Dedifferentiated amniotic fluid mesenchymal stem cell (primary cell): ENCODE data around the gene SIX2.

Experiments
- DNase-seq: peaks from one replicate; pipeline ENCODE4 v3.0.0-alpha.2; 2016; ENCODE audit errors: extremely low spot score

SIX2 gene

DNA sequence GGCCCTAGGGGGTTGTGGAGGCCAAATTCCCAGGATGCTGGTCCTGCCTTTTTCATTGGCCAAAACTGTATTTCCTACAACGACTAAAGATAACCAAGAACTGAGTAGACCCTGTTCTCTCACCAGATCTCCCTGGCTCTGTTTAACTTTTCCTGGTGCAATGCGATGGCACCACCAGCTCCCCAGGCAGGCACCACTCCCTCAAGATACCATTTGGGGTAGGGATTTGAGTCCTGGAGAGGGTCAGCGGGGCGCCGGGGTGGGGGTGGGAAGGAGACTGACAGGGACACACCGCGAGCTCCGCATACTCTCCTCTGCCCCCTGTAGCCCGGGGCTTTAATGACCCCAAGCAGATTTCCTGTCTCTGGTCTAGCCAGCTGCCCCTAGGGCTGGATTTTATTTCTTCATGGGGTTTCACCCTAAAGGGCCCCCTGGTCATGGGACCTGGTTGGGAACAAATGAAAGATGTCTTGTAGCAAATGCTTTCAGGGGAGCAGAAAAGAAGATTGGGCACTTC lies 7.3 kb downstream of the SIX2 start:
- DNase-seq: no peak

DNA sequence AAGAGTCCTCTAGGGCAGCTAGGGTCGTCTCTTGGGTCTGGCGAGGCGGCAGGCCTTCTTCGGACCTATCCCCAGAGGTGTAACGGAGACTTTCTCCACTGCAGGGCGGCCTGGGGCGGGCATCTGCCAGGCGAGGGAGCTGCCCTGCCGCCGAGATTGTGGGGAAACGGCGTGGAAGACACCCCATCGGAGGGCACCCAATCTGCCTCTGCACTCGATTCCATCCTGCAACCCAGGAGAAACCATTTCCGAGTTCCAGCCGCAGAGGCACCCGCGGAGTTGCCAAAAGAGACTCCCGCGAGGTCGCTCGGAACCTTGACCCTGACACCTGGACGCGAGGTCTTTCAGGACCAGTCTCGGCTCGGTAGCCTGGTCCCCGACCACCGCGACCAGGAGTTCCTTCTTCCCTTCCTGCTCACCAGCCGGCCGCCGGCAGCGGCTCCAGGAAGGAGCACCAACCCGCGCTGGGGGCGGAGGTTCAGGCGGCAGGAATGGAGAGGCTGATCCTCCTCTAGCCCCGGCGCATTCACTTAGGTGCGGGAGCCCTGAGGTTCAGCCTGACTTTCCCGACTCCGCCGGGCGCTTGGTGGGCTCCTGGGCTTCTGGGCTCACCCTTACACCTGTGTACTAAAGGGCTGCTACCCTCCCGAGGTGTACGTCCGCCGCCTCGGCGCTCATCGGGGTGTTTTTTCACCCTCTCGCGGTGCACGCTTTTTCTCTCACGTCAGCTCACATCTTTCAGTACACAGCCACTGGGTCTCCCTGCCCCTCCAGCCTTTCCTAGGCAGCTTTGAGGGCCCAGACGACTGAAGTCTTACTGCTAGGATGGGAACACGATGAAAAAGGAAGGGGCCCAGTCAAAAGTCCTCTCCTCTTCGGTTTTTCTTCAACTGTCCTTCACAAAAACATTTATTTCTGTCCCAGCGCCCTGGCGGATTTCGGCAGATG lies 8.1 kb downstream of the SIX2 start:
- no peak for DNase-seq

DNA sequence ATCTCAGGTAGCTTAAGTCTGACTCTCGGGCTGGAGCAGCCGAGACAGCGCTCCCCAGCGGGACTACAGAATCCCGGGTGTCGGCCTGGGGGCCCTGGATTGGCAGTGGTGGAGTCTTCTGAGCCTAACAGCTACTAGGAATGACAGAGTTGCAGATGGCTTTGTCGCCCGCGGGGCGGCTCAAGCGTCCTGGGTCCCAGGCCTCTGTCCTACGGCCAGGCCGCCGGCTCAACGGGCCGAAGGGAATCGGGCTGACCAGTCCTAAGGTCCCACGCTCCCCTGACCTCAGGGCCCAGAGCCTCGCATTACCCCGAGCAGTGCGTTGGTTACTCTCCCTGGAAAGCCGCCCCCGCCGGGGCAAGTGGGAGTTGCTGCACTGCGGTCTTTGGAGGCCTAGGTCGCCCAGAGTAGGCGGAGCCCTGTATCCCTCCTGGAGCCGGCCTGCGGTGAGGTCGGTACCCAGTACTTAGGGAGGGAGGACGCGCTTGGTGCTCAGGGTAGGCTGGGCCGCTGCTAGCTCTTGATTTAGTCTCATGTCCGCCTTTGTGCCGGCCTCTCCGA lies 8.8 kb downstream of the SIX2 start:
- no peak for DNase-seq

DNA sequence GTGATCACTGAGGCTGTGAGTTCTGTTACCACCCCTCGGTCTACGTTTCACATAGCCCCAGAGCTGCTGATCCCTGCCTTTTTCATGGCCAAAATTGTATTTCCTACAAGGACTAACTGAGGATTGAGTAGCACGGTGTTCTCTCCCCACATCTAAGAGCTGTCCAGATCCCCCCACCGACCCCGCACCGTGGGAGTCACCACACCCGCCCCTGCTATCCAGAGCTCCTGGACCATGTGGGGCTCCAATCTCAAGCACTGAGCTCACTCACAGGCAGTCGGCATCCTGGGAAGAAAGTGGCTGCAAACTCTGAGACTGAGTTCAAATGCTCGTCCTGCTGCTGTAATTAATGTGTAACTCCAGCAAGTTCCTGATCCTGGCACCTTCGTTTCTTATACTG lies 9.7 kb downstream of the SIX2 start:
- no peak for DNase-seq

DNA sequence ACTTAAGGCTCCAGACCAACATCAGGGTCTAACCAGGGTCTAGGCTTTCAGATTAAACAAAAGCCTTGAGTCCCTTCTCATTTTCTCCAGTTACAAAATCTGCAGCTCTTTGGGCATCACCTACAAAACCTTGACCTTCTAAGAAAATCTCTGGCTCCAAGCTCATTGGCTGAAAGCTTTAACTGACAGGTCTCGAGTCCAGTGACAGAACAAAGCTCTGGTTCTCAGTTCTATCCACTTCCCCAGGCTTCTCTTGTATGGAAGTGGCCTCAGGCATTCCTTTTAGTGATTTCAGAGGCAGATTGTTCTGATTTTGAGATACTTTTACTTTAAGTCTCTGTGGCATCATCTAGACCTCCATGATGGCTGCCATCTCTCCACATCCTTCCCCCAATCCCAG lies 11.3 kb downstream of the SIX2 start:
- no peak for DNase-seq

DNA sequence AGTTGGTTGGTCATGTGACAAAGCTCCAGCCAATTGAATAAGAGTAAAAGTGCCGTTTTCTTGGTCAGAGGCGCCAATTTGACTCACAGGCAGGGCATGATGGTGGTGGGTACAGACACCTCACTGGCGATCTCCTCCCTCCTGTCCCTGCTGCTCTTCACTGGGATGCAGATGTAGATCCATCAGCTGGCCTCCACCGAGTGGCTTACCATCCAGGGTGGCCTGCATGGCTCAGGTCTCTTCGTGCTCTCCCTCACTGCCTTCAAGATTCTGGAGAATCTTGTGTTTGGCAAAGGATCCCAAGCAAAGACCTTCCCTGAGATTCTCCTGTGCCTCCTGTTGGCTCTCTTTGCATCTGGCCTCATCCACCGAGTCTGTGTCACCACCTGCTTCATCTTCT lies 12.9 kb downstream of the SIX2 start:
- DNase-seq: no peak

DNA sequence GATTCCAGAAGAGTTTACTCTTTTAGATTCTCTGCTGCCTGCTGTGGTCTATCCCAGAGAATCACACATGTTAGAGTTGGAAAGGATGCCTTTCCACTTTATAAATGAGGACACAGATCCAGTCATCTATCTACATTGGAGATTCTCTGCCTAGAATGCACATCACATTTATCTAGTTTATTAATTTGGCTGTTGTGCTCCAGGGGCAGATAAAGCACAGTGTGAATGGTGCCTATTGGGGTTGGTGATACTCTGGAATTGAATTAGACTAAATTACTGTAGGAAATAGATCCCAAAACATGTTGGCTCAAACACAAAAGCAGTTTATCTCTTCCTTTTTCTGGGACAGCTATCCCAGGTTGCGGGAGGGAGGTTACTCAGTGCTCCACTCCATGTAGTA lies 14.9 kb downstream of the SIX2 start:
- DNase-seq: no peak

DNA sequence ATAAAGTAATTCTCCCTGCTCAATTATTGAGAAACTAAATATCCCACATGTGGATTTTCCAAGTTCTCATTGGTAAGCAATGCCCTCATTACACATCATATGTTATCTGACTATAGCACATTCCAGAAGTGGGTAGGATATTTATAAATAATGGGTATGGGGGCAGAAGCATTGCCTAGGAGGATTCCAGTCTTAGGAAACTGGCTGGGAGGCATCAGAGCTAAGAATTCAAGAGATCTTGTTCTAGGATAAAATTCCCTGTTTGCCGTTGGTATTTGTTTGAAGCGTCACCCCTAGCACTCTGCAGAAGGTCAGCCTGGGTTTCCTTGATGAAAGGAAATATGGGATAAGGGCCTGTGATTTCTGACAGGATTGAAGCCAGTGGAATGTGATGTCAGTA lies 20.1 kb downstream of the SIX2 start:
- no peak for DNase-seq

DNA sequence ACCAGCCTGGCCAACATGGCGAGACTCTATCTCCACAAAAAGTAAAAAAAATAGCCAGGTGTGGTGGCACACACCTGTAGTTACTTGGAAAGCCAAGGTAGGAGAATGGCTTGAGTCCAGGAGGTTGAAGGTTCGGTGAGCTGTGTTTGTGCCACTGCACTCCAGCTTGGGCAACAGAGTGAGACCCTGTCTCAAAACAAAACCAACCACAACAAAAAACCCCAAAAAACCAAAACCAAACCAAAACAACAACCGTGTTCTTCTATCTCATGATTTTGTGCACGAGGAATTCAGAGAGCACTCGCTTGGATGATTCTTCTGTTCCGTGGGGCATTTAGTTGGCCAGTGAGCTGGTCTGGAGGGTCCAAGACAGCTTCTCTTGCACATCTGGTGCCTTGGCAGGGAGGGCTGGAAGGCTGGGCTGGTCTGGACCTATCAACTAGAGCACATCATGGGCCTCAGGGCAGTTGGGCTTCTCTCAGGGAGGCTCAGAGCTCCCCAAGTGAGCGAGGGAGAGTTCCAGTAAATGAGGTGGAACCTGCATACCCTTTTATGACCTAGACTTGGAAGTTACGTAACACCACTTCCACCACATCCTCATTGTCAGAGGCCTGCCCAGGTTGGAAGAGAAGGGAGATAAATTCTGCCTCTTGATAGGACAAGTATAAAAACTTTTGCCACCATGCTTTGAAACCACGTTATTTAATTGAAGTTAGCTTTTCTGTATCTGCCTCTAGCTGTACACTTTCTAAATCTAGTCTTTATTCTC lies 25.2 kb downstream of the SIX2 start:
- DNase-seq: no peak

DNA sequence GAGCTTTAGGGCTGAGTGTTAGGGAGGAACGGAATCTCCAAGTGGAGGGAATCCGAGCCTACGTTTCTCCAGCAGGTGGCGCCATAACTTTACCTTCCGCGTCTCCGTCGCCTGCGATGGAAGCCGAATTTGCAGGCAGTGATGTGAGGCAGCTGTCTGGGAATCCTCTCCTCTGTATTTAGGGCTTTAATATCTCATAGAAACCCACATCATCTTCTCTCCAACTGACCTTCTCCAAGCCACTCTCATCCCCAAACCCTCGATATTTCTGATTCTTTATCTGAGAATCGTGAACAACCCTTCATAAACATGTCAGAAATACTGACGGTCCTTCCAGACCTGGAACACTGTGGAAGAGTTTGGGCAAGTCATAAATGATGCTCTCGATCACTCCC lies 27.5 kb downstream of the SIX2 start:
- peak; percentile 75 for DNase-seq

DNA sequence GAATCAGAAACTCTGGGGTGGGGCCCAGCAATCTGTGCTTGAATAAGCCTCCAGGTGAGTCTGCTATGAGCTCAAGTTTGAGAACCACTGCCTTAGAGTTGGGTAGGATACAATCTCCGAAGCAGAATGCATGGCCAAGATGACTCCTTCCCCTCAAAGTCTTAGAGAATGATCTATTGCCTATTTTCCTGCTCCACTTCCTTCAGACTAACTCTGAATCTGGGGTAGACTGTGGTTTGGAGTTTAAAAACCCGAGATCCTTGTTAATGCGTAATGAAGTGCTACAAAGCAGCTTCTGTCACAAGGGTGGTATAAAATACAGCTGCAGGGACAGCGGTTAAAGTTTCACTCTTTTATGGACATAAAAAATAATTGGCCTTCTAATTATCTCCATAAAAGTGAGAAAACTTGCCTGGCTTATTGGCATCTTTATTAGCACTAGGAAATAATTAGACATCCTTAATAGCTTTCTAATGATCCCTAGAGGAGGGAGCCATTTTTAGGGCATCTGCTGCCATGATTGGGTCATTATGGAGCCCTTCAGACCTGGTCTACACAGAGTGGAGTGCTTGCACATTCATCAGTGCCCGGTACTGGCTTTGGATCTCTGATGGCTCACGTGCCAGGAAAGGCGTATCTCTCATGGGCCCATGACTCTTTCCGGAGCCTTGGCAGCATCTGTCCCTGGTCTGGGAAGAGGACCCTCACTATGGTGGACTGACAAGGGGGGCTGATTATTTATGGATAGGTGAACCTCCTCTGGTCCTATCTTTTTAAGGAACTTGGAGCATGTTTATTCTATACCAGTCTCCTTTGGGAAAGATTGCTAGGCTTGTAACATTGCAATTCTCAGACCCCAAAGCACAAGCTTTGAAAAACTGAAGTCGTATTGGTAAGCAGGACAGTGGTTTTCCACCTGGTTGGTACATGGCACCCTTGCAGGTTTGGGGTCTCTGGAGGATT lies 28.2 kb downstream of the SIX2 start:
- DNase-seq: no peak

DNA sequence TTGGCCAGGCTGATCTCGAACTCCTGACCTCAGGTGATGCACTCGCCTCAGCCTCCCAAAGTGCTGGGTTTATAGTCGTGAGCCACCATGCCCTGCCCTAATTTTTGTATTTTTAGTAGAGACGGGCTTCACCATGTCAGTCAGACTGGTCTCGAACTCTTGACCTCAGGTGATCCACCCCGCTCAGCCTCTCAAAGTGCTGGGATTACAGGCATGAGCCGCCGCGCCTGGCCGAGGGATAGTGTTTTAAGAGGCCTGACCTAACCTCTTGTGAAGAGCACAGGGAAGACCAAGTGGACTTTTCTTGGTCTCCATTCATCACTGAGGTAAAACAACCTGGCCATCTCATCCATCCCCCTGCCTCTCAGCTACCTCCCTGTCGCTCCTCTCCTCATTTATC lies 29.7 kb downstream of the SIX2 start:
- no peak for DNase-seq

DNA sequence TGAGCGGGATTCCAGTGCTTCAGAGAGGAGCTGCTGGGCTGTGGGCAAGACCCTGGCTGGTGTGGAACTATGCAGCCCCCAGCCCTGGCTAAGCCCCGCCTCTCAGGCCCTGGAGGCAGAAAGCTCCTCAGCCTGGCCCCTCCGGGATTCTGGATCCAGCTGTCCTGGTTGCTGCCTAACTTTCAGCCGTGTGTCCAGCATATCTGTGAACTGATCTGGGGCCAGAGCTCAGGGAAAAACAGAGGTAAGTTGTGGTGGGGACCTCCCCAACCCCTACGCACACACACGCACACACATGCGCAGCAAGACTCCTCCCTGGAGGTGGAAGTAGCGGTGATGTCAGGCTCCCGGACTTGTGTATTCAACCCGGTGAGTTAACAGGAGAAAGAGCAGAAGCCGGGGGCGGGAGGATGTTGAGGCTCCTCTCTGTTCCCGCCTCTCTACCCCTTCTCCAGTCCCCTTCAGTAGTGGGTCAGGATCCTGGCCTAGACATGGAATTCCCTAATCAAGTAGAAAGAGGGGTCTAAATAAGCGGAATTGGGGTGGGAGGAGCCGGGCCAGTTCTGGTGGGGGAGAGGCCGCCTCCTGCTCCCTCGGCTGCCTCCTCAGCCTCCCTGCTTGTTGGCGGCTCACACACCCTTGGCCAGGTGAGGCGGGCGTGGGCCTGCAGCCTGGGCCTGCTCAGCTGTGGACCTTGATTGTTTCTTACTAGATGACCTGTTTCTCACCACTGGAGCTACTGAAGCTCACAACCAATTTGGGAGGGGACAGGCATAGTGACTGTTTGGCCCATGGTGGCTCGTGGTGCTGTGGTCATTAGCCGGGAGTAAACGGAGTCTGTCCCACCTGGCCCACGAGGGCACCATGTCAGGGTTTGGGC lies 33.4 kb downstream of the SIX2 start:
- DNase-seq: no peak

DNA sequence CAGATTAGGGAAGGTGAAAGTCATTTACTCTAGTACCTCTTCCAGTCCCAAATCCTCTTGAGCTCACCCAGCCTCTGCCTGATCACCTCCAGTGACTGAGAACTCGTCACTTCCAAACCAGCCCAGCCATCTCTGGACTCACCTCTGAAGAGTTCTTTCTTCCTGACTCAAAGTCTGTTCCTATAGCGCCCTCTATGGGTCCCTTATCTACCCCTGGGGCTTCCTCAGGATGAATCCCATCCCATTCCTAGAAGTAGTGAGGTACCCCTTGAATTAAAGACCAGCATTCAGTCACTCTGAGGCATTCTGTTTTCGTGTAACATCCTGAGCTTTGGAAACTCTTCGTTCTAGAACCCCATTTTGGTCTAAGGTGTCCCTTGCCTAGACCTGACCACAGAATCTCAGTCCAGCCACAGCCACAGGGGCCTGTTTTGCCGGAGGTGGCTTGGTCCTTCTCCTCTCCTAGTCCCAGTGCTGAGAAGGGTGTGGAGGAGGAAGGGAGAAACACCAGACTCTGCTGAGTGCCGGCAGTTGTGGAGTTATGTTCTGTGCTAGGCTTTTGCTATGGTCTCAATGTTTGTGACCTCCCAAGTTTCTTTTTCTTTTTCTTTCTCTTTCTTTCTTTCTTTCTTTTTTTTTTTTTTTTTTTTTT lies 35.1 kb downstream of the SIX2 start:
- DNase-seq: no peak

DNA sequence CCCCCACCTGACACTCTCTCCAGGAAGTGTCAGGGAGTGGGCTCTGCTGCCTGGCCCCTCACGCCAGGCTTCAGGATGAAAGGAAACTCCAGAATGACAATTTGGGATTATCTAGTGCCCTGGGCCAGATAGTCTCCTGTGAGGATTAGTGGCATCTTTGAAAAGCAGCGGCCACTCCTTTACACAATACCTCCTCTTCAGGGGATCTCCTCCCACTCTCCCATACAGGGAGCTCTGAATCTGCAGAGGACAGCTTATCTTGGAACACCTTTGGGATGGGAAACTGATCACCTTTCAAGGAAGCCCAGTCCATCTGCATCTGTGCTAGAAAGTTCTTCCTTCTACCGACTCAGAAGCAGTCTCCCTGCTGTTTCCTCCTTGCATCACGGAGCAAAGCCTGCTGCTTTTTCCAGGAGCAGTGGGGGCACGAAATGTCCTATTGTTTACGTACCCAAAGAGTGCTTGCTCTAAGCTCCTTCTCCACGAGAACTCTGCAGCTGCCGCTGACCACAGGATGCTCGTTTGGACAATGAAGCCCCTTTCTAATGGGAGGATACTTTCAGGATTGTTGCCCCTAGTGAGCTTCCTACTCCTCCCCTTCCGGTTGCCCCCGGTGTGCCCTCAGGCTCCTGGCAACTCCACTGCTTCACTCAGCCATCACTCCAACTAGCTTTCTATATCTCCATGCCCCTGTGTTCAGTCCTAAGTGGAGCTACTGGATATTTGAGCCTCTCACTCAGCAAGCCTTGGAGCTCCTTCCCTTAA lies 36.3 kb downstream of the SIX2 start:
- no peak for DNase-seq

DNA sequence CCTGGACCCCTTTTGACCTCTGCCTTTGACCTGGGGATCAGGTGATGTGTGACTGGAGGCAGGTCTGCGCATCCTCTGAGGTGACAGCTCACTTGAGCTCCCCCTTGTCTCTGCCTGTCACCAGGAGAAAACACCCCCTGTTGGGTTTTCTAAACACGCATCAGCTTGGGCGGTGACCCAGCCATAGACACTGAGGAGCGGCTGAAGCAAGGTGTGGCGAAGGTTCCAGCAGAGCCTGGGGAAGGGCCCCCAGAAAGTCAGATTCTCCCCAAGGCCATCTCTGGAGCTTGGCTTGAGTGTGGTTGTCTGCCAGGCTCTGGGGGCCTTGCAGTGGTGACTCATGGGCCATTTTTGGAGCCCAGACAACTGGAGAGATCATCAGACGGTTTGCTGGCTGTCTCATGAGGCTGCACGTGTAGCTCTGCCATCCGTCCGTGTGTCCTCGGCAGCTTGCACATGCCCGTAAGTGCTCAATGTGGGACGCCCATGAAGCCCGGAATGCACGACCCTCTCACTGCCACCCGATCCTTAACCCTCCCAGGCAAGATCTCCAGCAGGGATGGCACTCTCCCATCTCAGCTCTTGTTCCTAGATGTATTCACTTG lies 38.3 kb downstream of the SIX2 start:
- peak; percentile 16 for DNase-seq

DNA sequence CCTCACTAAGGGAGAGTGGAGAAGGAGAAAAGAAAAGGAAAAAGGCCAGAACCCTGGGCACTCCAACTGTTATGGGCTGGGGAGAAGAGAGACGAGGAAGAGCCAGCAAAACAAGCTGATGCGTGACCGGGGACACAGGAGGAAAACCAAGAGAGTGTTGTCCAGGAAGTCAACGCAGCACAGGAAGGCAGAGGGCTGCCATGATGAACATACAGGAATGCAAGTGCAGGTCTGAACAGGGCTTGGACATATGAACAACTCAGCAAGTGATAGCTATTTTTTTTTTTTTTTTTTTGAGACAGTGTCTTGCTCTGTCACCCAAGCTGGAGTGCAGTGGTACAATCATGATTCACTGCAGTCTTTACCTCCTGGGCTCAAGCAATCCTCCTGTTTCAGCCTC lies 39.3 kb downstream of the SIX2 start:
- no peak for DNase-seq

DNA sequence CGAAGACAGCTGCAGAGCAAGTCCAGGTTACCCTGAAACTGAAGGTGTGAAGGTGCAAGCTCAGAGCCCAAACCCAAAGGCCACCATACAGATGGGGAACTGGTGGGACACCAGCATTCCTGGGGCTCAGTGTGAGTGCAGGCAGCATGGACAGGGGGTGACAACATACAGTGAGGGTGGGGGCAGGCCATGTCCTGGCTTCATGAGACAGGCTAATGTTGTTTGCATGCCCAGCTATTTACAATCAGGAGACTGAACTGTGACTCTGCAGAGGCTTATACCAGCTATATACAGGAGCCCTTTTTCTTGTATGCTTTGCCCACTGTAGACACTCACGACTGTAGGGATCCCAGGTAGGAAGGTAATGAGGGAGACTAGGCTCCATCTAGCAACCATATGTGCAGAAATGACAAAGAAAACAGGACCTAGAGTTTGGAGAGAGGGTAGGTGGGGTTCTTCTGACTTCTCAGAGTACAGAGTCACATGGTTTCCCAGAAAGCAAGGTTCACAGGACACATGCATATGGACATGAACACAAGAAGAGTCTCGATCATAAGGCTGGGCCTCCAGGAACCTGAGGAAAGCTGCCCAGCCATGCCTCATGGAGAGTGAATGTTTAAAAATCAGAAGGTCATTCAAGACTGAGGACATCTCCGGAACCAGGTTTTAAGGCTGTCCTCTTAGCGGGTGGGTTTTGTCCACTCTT lies 41.4 kb downstream of the SIX2 start:
- no peak for DNase-seq
